SK-MEL-5 (cell line): Measurements from ENCODE around the gene LRRN4CL. TPM values are rescaled to one million over a fixed set of nuclear protein-coding genes. Genes with fewer than 3 reads are reported as not detected.
"Not testable (repeated sequence)": the region's sequence is repeated elsewhere in the genome, so short reads cannot be mapped to it uniquely, and the experiment has no call there.

ENCODE experiments used
- DNase-seq: peaks from one replicate; pipeline ENCODE4 v3.0.0-alpha.2; 2016; ENCODE audit warnings: low read depth, low spot score
- in situ Hi-C: cut with HindIII; loops from 2 replicates; pipeline ENCODE4 v1.10.0; 2016; ENCODE audit warnings: low sequenced_read_pairs, high pct_unique_total_duplicates, low pct_unique_long_range_greater_than_20kb
- total RNA-seq: library from RNA; depleted of rRNA; stranded (reverse); fragments of >200 nt; shearing (Covaris generic); gene quantifications from 2 replicates; pipeline ENCODE4 v1.2.3, GENCODE V29; 2014

LRRN4CL gene
- total RNA-seq, 1 experiment from 2014 or later: 1.1 TPM

GRCh38 chr11:62665075-62665598, 24.2 kb downstream of the LRRN4CL start, which contains the start of the genes C11orf98 and CSKMT:
TSS of gene C11orf98 (minus strand) at chr11:62665210. CDS start at chr11:62665169, 41 bp downstream.
TSS of gene CSKMT (plus strand) at chr11:62665312. CDS start at chr11:62665880, 568 bp downstream.
- DNase-seq: peak; percentile 87
- in situ Hi-C loops: no loop called here

GRCh38 chr11:62664405-62665074, 24.8 kb downstream of the LRRN4CL start:
- DNase-seq: peak; percentile 53
- in situ Hi-C loops: no loop called here

GRCh38 chr11:62656796-62657429, 32.4 kb downstream of the LRRN4CL start:
- DNase-seq: no peak
- in situ Hi-C loops: no loop called here

- in situ Hi-C loops: no loop called here
- no peak for DNase-seq
Observed at GRCh38 chr11:62654297-62654696, 35.0 kb downstream of the LRRN4CL start.

GRCh38 chr11:62652161-62653006, 36.9 kb downstream of the LRRN4CL start:
- in situ Hi-C loops: no loop called here
- DNase-seq: no peak

- in situ Hi-C loops, DNase-seq: not testable (repeated sequence)
Observed at GRCh38 chr11:62650283-62650682, 39.0 kb downstream of the LRRN4CL start.

GRCh38 chr11:62649486-62649885, 39.8 kb downstream of the LRRN4CL start:
- DNase-seq: no peak
- in situ Hi-C loops: no loop called here

GRCh38 chr11:62648967-62649364, 40.4 kb downstream of the LRRN4CL start:
- DNase-seq: no peak
- in situ Hi-C loops: no loop called here

- no peak for DNase-seq
- in situ Hi-C loops: no loop called here
Observed at GRCh38 chr11:62648185-62648966, 41.0 kb downstream of the LRRN4CL start.

- no peak for DNase-seq
- in situ Hi-C loops: no loop called here
Observed at GRCh38 chr11:62647609-62648005, 41.7 kb downstream of the LRRN4CL start.

- DNase-seq: no peak
- in situ Hi-C loops: no loop called here
Observed at GRCh38 chr11:62646825-62647608, 42.3 kb downstream of the LRRN4CL start.

- peak; percentile 96 for DNase-seq
- in situ Hi-C loops: no loop called here
Observed at GRCh38 chr11:62645946-62646824, 43.1 kb downstream of the LRRN4CL start, which contains the start of gene GANAB. TSS of gene GANAB (minus strand) at chr11:62646613. CDS start at chr11:62646599, 14 bp downstream.

GRCh38 chr11:62645671-62645945, 43.7 kb downstream of the LRRN4CL start:
- no peak for DNase-seq
- in situ Hi-C loops: no loop called here

- no peak for DNase-seq
- in situ Hi-C loops: no loop called here
Observed at GRCh38 chr11:62644220-62644619, 45.1 kb downstream of the LRRN4CL start.
